NCI-H226 (cell line): ENCODE results near the gene SP8.

ENCODE experiments used
- DNase-seq: peaks from one replicate; pipeline ENCODE4 v3.0.0-alpha.2; 2015

Gene SP8

GRCh38 chr7:20748853-20749252 is 37.8 kb downstream of the SP8 start:
- DNase-seq, result no peak

GRCh38 chr7:20747001-20747400 is 39.7 kb downstream of the SP8 start:
- no peak for DNase-seq

- DNase-seq, result no peak
Measured at GRCh38 chr7:20745702-20746101, 41.0 kb downstream of the SP8 start.

GRCh38 chr7:20744954-20745446 is 41.7 kb downstream of the SP8 start:
- DNase-seq, result peak; percentile 76

- no peak for DNase-seq
Measured at GRCh38 chr7:20742913-20743312, 43.8 kb downstream of the SP8 start.

- no peak for DNase-seq
Measured at GRCh38 chr7:20741801-20742200, 44.9 kb downstream of the SP8 start.

GRCh38 chr7:20738518-20739481 is 47.9 kb downstream of the SP8 start:
- DNase-seq, result peak; percentile 29

GRCh38 chr7:20737840-20738448 is 48.7 kb downstream of the SP8 start:
- DNase-seq, result no peak

GRCh38 chr7:20735346-20736065 is 51.2 kb downstream of the SP8 start:
- no peak for DNase-seq
